ENCODE measurements around the gene LDLRAD4. TPM values are rescaled to one million over a fixed set of nuclear protein-coding genes. Genes with fewer than 3 reads are reported as not detected.

LDLRAD4 gene
- total and polyA plus RNA-seq, 9 of the 15 experiments (the other 6 are each of a cell fraction or from before 2014, with no cell fraction given) = 0.01 TPM; not detected in 8

DNA sequence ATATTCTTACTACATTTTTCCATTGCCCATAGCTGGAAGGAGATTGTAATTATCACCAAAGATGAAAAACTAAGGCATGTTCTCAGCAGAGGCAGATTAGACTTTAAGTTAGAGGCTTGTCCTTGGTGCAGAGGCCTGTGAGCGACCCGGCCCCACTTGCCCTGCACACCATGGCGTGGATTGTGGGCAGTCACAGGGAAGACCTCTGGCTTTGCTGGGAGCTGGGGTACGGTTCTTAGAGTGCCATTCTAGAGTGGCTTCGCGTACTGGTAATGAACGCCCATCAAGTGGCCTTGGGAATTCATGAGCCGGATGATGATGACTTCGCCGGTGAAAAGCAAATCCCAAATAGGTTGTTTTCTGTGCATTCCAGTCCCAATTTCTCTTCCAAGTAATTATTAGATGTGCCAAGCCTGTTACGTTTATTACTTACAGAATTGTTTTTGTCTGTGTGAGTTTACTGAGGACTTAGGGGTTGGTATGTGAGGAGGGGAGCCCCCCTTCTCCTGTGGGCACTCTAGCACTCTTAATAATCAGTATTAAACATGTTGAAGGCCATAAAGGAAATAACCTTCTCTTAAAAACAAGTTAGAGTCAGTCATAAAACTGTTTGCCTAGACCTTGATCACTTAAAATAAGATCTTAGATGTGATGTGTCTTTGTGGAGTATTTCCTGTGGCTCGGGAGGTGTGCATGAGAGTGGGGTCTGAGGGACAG, 90.6 kb downstream of the LDLRAD4 start:
- Histone ChIP-seq H3K9ac (ENCODE audit: insufficient read depth in 1 of 2, low read depth in 2 of 2, low read length in 2 of 2) (no peak overlapping the region), H3K9me1 (ENCODE audit: control insufficient read depth, insufficient read depth, low read length) (no peaks in the 10 kb centered on the region), H2AFZ (ENCODE audit: low read depth, low read length) (no peak overlapping the region), H3K4me3 (no peak overlapping the region), H3K4me2 (ENCODE audit: insufficient read depth, low read length) (no peak overlapping the region), H3K27me3 (ENCODE audit: control insufficient read depth in 2 of 2, insufficient read depth in 2 of 2, low read length in 2 of 2) (peaks cover 2 to 5% of the 10 kb centered on the region in 2 experiments; a peak in 1 of 5 replicates), H3K4me1 (replicated peaks in 1 of 2; ENCODE audit: control insufficient read depth in 2 of 2, insufficient read depth in 2 of 2, low read length in 2 of 2) (no peaks in the 10 kb centered on the region), H3K36me3 (ENCODE audit: control insufficient read depth, insufficient read depth, low read length) (no peaks in the 10 kb centered on the region), H3K79me2 (ENCODE audit: control insufficient read depth, insufficient read depth, low read length) (no peaks in the 10 kb centered on the region), H3K9me3 (replicated peaks; ENCODE audit: control insufficient read depth, insufficient read depth, low read depth, low read length) (no peaks in the 10 kb centered on the region), H4K20me1 (replicated peaks; ENCODE audit: control insufficient read depth, insufficient read depth, low read length) (no peaks in the 10 kb centered on the region), H3K27ac (ENCODE audit: extremely low read depth, low read depth, low read length) (no peak overlapping the region)
- POLR2A ChIA-PET = no interaction called here
- FAIRE-seq (no peak), ATAC-seq (no peak), DNase-seq (ENCODE audit: extremely low read depth in 1 of 4, low spot score in 3 of 4) (no peak)
- intact Hi-C loops (cut with micrococcal nuclease) (no loop called here), in situ Hi-C loops (cut with MboI) (no loop called here)
- no TSS peak for BruUV-seq (replicated peaks)
- CTCF ChIA-PET (ENCODE audit: low intra/inter-chr PET ratio) = no interaction called here
- 0% methylated on average over 12 of the region's 12 CpGs for WGBS (ENCODE audit: insufficient coverage, low coverage, missing lambda C conversion rate)
- TF ChIP-seq, protein P1, sequence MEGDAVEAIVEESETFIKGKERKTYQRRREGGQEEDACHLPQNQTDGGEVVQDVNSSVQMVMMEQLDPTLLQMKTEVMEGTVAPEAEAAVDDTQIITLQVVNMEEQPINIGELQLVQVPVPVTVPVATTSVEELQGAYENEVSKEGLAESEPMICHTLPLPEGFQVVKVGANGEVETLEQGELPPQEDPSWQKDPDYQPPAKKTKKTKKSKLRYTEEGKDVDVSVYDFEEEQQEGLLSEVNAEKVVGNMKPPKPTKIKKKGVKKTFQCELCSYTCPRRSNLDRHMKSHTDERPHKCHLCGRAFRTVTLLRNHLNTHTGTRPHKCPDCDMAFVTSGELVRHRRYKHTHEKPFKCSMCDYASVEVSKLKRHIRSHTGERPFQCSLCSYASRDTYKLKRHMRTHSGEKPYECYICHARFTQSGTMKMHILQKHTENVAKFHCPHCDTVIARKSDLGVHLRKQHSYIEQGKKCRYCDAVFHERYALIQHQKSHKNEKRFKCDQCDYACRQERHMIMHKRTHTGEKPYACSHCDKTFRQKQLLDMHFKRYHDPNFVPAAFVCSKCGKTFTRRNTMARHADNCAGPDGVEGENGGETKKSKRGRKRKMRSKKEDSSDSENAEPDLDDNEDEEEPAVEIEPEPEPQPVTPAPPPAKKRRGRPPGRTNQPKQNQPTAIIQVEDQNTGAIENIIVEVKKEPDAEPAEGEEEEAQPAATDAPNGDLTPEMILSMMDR (IDR thresholded peaks at IDR 0.05 in 2 of 3, conservative IDR thresholded peaks at IDR 0.05 in 1 of 3; ENCODE audit: insufficient read depth in 2 of 3, low read depth in 1 of 3, low read length in 3 of 3) = no peak
- TF ChIP-seq, protein P2, sequence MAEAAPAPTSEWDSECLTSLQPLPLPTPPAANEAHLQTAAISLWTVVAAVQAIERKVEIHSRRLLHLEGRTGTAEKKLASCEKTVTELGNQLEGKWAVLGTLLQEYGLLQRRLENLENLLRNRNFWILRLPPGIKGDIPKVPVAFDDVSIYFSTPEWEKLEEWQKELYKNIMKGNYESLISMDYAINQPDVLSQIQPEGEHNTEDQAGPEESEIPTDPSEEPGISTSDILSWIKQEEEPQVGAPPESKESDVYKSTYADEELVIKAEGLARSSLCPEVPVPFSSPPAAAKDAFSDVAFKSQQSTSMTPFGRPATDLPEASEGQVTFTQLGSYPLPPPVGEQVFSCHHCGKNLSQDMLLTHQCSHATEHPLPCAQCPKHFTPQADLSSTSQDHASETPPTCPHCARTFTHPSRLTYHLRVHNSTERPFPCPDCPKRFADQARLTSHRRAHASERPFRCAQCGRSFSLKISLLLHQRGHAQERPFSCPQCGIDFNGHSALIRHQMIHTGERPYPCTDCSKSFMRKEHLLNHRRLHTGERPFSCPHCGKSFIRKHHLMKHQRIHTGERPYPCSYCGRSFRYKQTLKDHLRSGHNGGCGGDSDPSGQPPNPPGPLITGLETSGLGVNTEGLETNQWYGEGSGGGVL (CRISPR knock-in tag; IDR thresholded peaks at IDR 0.05) = no peak
- TF ChIP-seq YY1 (IDR thresholded peaks at IDR 0.05; ENCODE audit: borderline replicate concordance in 1 of 3, control insufficient read depth in 1 of 3, extremely low read depth in 1 of 3, insufficient read depth in 3 of 3, insufficient read length in 1 of 3, insufficient replicate concordance in 2 of 3, low read depth in 1 of 3, low read length in 2 of 3) (no peak), KLF16 (IDR thresholded peaks at IDR 0.05) (no peak), ZNF76 (CRISPR knock-in tag; IDR thresholded peaks at IDR 0.05; ENCODE audit: borderline replicate concordance) (no peak), NCOA4 (IDR thresholded peaks at IDR 0.05; ENCODE audit: partially characterized antibody) (no peak), DIDO1 (tag; IDR thresholded peaks at IDR 0.05; ENCODE audit: low read depth) (no peak), SP1 (CRISPR knock-in tag; IDR thresholded peaks at IDR 0.05) (no peak), EP300 (IDR thresholded peaks at IDR 0.05; ENCODE audit: low read length) (no peak), MAFK (IDR thresholded peaks at IDR 0.05; ENCODE audit: low read length) (no peak)

Measured in K562 (cell line).